IPS DF 4.7 (cell line): ENCODE measurements around the gene CA4.
"Not testable (repeated sequence)": the region's sequence is repeated elsewhere in the genome, so short reads cannot be mapped to it uniquely, and the experiment has no call there.

Source experiments
- DNase-seq: peaks from one replicate; pipeline ENCODE4 v3.0.0-alpha.2; 2013; ENCODE audit warnings: low spot score; ENCODE audit errors: extremely low read depth

Gene CA4

GRCh38 chr17:60171753-60172079 is 21.9 kb downstream of the CA4 start:
- DNase-seq: no peak

GRCh38 chr17:60173304-60173819 is 23.6 kb downstream of the CA4 start:
- DNase-seq: no peak

GRCh38 chr17:60174035-60174434 is 24.3 kb downstream of the CA4 start:
- DNase-seq: no peak

GRCh38 chr17:60174767-60175166 is 25.0 kb downstream of the CA4 start:
- DNase-seq: not testable (repeated sequence)

- not testable (repeated sequence) for DNase-seq
Measured at GRCh38 chr17:60176763-60177162, 27.0 kb downstream of the CA4 start.

- not testable (repeated sequence) for DNase-seq
Measured at GRCh38 chr17:60178180-60178579, 28.4 kb downstream of the CA4 start.

GRCh38 chr17:60180380-60180779 is 30.6 kb downstream of the CA4 start:
- DNase-seq: not testable (repeated sequence)

- not testable (repeated sequence) for DNase-seq
Measured at GRCh38 chr17:60186372-60186771, 36.6 kb downstream of the CA4 start.

- not testable (repeated sequence) for DNase-seq
Measured at GRCh38 chr17:60186846-60187745, 37.3 kb downstream of the CA4 start.

- no peak for DNase-seq
Measured at GRCh38 chr17:60188759-60189158, 39.0 kb downstream of the CA4 start.

- DNase-seq: not testable (repeated sequence)
Measured at GRCh38 chr17:60190032-60190431, 40.3 kb downstream of the CA4 start.

- DNase-seq: not testable (repeated sequence)
Measured at GRCh38 chr17:60193032-60193431, 43.3 kb downstream of the CA4 start.

- no peak for DNase-seq
Measured at GRCh38 chr17:60193482-60193881, 43.7 kb downstream of the CA4 start.

GRCh38 chr17:60194141-60194540 is 44.4 kb downstream of the CA4 start:
- DNase-seq: not testable (repeated sequence)

- DNase-seq: not testable (repeated sequence)
Measured at GRCh38 chr17:60198630-60199029, 48.9 kb downstream of the CA4 start.

- not testable (repeated sequence) for DNase-seq
Measured at GRCh38 chr17:60205782-60206181, 56.0 kb downstream of the CA4 start.

- not testable (repeated sequence) for DNase-seq
Measured at GRCh38 chr17:60208302-60208701, 58.5 kb downstream of the CA4 start.
